HEK293 (cell line): ENCODE data around the gene TUNAR.

Source experiments
- BCL11A ChIP-seq: fragments of 450-650 bp; formaldehyde crosslinking; IDR thresholded peaks from 2 replicates; pipeline ENCODE4 v1.5.1; 2016; ENCODE audit warnings: low read depth, missing biosample characterization, missing genetic modification characterization
- HOXC10 ChIP-seq: sonication (generic); formaldehyde crosslinking; IDR thresholded peaks from 2 replicates; pipeline ENCODE4 v1.8.1; 2023; ENCODE audit warnings: mild to moderate bottlenecking, missing genetic modification reagents
- ZFP37 ChIP-seq: fragments of 450-650 bp; formaldehyde crosslinking; IDR thresholded peaks from 2 replicates; pipeline ENCODE4 v1.5.1; 2016; ENCODE audit warnings: missing biosample characterization, missing genetic modification characterization
- ZNF114 ChIP-seq: fragments of 450-650 bp; formaldehyde crosslinking; IDR thresholded peaks from 2 replicates; pipeline ENCODE4 v1.5.0; 2017; ENCODE audit warnings: missing biosample characterization, missing genetic modification characterization
- ZNF394 ChIP-seq: fragments of 450-650 bp; formaldehyde crosslinking; IDR thresholded peaks from 2 replicates; pipeline ENCODE4 v1.5.1; 2016; ENCODE audit warnings: missing biosample characterization, missing genetic modification characterization, mild to moderate bottlenecking, moderate library complexity, borderline replicate concordance
- TF ChIP-seq, protein P1 (sequence below): fragments of 450-650 bp; formaldehyde crosslinking; IDR thresholded peaks from 2 replicates; pipeline ENCODE4 v1.5.1; 2016; ENCODE audit warnings: missing biosample characterization, missing genetic modification characterization
- TF ChIP-seq, protein P2 (sequence below): fragments of 450-650 bp; IDR thresholded peaks from 2 replicates; pipeline ENCODE4 v1.5.1; 2018; ENCODE audit warnings: missing biosample characterization, missing genetic modification characterization

DNA sequence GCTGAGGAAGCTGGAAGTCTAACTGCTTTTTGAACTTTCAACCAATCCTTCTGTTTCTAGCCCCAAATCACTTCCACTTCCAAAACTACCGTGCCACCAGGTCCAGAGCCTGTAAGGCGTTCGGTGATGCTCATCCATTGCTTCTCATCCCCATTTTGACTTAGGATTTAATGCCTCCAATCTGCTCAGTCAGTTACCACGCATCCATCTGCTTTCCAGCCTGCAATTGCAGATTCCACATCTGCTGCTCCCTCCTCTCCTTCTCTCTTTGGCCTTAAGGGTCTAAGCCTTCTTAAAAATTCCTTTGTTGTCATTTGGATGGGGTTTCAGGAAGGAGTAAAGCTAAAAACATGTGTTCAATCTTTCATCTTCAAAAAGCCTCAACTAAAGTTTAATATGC lies 74.7 kb downstream of the TUNAR start:
- no peak for TF ChIP-seq BCL11A (tag by site-specific recombination)
- TF ChIP-seq, protein P1, sequence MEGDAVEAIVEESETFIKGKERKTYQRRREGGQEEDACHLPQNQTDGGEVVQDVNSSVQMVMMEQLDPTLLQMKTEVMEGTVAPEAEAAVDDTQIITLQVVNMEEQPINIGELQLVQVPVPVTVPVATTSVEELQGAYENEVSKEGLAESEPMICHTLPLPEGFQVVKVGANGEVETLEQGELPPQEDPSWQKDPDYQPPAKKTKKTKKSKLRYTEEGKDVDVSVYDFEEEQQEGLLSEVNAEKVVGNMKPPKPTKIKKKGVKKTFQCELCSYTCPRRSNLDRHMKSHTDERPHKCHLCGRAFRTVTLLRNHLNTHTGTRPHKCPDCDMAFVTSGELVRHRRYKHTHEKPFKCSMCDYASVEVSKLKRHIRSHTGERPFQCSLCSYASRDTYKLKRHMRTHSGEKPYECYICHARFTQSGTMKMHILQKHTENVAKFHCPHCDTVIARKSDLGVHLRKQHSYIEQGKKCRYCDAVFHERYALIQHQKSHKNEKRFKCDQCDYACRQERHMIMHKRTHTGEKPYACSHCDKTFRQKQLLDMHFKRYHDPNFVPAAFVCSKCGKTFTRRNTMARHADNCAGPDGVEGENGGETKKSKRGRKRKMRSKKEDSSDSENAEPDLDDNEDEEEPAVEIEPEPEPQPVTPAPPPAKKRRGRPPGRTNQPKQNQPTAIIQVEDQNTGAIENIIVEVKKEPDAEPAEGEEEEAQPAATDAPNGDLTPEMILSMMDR (tag by site-specific recombination) = no peak
- TF ChIP-seq HOXC10 (CRISPR knock-in tag) = no peak
- TF ChIP-seq ZNF114 = no peak
- no peak for TF ChIP-seq ZFP37 (tag by site-specific recombination)
- no peak for TF ChIP-seq ZNF394 (tag by site-specific recombination)
- TF ChIP-seq, protein P2, sequence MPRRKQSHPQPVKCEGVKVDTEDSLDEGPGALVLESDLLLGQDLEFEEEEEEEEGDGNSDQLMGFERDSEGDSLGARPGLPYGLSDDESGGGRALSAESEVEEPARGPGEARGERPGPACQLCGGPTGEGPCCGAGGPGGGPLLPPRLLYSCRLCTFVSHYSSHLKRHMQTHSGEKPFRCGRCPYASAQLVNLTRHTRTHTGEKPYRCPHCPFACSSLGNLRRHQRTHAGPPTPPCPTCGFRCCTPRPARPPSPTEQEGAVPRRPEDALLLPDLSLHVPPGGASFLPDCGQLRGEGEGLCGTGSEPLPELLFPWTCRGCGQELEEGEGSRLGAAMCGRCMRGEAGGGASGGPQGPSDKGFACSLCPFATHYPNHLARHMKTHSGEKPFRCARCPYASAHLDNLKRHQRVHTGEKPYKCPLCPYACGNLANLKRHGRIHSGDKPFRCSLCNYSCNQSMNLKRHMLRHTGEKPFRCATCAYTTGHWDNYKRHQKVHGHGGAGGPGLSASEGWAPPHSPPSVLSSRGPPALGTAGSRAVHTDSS (tag by site-specific recombination) = no peak
